A549 (cell line): ENCODE results near the gene PTOV1.

Experiments used
- CEBPB ChIP-seq, 2 experiments: fragments of >200 bp in 1 of 2; sonication (Bioruptor Twin) in 1 of 2; formaldehyde crosslinking in 1 of 2; IDR thresholded peaks; 2 replicates each; pipeline ENCODE4 v1.6.1; 2012 to 2016
- FOSB ChIP-seq: fragments of 250-450 bp; sonication (Bioruptor Pico); IDR thresholded peaks from 2 replicates; pipeline ENCODE4 v1.5.0; 2020; ENCODE audit warnings: mild to moderate bottlenecking, moderate library complexity
- RAD21 ChIP-seq, 2 experiments: fragments of >200 bp in 1 of 2; sonication (Bioruptor Twin) in 1 of 2; formaldehyde crosslinking in 1 of 2; IDR thresholded peaks in 1 of 2; conservative IDR thresholded peaks in 1 of 2; 2 replicates in 1 of 2; 3 replicates in 1 of 2; pipeline ENCODE4 v1.6.1; 2012 to 2018; ENCODE audit warnings: inconsistent platforms in 1 of 2
- SMC3 ChIP-seq: fragments of >200 bp; sonication (Bioruptor Twin); formaldehyde crosslinking; IDR thresholded peaks from 3 replicates; pipeline ENCODE4 v1.6.1; 2018; ENCODE audit warnings: inconsistent platforms
- TFCP2L1 ChIP-seq: fragments of 250-450 bp; sonication (Bioruptor Pico); IDR thresholded peaks from 2 replicates; pipeline ENCODE4 v1.5.0; 2021; ENCODE audit warnings: mild to moderate bottlenecking
- TP53 ChIP-seq: fragments of 250-450 bp; sonication (Bioruptor Pico); IDR thresholded peaks from 2 replicates; pipeline ENCODE4 v1.5.0; 2021; ENCODE audit warnings: mild to moderate bottlenecking, moderate library complexity
- TF ChIP-seq, protein P1 (sequence below): fragments of >200 bp; sonication (Bioruptor Twin); formaldehyde crosslinking; IDR thresholded peaks from 3 replicates; pipeline ENCODE4 v1.5.1; 2016
- TF ChIP-seq, protein P2 (sequence below): fragments of 450-650 bp; IDR thresholded peaks from 2 replicates; pipeline ENCODE4 v1.6.1; 2014; ENCODE audit warnings: antibody characterized with exemption
- TF ChIP-seq, protein P3 (sequence below): IDR thresholded peaks from 2 replicates; pipeline ENCODE4 v1.6.1; 2012; ENCODE audit warnings: low read depth, borderline replicate concordance

DNA sequence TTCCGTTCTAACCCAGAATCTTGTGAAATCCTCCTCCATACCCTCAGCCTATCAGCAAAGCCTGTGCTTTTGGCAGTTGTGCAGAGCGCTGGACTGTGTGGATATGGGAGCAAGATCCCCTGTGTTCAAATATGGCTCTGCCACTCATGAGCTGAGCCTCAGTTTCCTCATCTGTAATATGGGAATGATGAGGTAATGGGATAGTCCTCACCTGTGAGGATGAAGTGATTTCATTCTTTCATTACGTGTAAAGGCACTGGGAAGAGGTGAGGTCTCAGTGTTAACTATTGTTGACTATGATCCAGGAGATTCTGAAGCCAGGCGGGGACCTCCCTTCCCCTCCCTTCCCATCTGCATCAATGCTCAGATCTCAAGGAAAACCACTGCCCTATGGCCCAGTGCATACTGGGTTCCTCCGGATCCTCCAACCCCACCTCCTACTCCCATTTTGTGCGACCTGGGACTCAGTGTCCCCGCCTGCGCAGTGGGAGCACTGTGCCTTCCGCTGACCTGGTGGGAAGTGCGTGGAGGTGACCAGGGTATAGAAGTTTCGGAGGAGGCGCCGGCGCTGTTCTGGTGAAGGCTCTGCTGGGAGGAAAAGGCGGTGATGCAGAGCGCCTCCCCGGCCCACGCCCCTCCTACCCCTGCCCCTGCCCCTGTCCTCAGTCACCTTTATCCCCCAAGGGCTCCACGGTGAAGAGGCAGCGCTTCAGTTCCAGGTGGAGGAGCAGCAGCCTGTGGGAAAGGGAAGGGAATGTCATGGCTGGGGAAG is 42.9 kb upstream of the PTOV1 start:
- TF ChIP-seq, protein P1, sequence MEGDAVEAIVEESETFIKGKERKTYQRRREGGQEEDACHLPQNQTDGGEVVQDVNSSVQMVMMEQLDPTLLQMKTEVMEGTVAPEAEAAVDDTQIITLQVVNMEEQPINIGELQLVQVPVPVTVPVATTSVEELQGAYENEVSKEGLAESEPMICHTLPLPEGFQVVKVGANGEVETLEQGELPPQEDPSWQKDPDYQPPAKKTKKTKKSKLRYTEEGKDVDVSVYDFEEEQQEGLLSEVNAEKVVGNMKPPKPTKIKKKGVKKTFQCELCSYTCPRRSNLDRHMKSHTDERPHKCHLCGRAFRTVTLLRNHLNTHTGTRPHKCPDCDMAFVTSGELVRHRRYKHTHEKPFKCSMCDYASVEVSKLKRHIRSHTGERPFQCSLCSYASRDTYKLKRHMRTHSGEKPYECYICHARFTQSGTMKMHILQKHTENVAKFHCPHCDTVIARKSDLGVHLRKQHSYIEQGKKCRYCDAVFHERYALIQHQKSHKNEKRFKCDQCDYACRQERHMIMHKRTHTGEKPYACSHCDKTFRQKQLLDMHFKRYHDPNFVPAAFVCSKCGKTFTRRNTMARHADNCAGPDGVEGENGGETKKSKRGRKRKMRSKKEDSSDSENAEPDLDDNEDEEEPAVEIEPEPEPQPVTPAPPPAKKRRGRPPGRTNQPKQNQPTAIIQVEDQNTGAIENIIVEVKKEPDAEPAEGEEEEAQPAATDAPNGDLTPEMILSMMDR: no peak
- TF ChIP-seq TFCP2L1: no peak
- TF ChIP-seq, protein P2, sequence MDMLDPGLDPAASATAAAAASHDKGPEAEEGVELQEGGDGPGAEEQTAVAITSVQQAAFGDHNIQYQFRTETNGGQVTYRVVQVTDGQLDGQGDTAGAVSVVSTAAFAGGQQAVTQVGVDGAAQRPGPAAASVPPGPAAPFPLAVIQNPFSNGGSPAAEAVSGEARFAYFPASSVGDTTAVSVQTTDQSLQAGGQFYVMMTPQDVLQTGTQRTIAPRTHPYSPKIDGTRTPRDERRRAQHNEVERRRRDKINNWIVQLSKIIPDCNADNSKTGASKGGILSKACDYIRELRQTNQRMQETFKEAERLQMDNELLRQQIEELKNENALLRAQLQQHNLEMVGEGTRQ: no peak
- TF ChIP-seq RAD21 (conservative IDR thresholded peaks at IDR 0.05 in 1 of 2, IDR thresholded peaks at IDR 0.05 in 1 of 2): no peak
- no peak for TF ChIP-seq FOSB (CRISPR knock-in tag)
- TF ChIP-seq TP53 (CRISPR knock-in tag): no peak
- no peak for TF ChIP-seq CEBPB (IDR thresholded peaks at IDR 0.05)
- TF ChIP-seq SMC3: no peak
- TF ChIP-seq, protein P3, sequence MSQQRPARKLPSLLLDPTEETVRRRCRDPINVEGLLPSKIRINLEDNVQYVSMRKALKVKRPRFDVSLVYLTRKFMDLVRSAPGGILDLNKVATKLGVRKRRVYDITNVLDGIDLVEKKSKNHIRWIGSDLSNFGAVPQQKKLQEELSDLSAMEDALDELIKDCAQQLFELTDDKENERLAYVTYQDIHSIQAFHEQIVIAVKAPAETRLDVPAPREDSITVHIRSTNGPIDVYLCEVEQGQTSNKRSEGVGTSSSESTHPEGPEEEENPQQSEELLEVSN: no peak
